Astrocyte (in vitro differentiated cells and primary cell): ENCODE results near the gene SAMD5. TPM values are rescaled to one million over a fixed set of nuclear protein-coding genes. Genes with fewer than 3 reads are reported as not detected.

Experiments used
- DNase-seq: peaks from one replicate; pipeline ENCODE4 v3.0.0-alpha.2; 2010; ENCODE audit warnings: low read depth
- FAIRE-seq: peaks from 2 replicates; lab custom pipeline; 2011; peaks lifted over from hg19 to GRCh38; lab: Jason Lieb, UNC
- H2AFZ ChIP-seq: 2 replicates; pipeline ENCODE4 v1.6.0; 2012; ENCODE audit warnings: low read depth, low read length, inconsistent platforms
- H3K27ac ChIP-seq: 2 replicates; pipeline ENCODE4 v1.5.1; 2011; ENCODE audit warnings: low read depth, low read length, inconsistent platforms
- H3K27me3 ChIP-seq: 2 replicates; pipeline ENCODE4 v1.6.0; 2011; ENCODE audit warnings: low read length, inconsistent platforms; ENCODE audit not compliant: insufficient read depth
- H3K36me3 ChIP-seq: 2 replicates; pipeline ENCODE4 v1.5.1; 2011; ENCODE audit warnings: low read length, inconsistent platforms; ENCODE audit not compliant: insufficient read depth
- H3K4me1 ChIP-seq: 2 replicates; pipeline ENCODE4 v1.5.1; 2011; ENCODE audit warnings: low read length, inconsistent platforms; ENCODE audit not compliant: insufficient read depth
- H3K4me2 ChIP-seq: 2 replicates; pipeline ENCODE4 v1.6.0; 2012; ENCODE audit warnings: low read length, inconsistent platforms
- H3K4me3 ChIP-seq: 2 replicates; pipeline ENCODE4 v1.5.1; 2011; ENCODE audit warnings: low read depth, mild to moderate bottlenecking, low read length, inconsistent platforms; ENCODE audit not compliant: insufficient read depth
- H3K79me2 ChIP-seq: 2 replicates; pipeline ENCODE4 v1.6.0; 2012; ENCODE audit warnings: mild to moderate bottlenecking, low read length, inconsistent platforms; ENCODE audit not compliant: insufficient read depth
- H3K9ac ChIP-seq: 2 replicates; pipeline ENCODE4 v1.6.0; 2012; ENCODE audit warnings: mild to moderate bottlenecking, low read length, inconsistent platforms
- H3K9me3 ChIP-seq: 2 replicates; pipeline ENCODE4 v1.5.1; 2012; ENCODE audit warnings: low read depth, mild to moderate bottlenecking, low read length, inconsistent platforms; ENCODE audit not compliant: insufficient read depth
- H4K20me1 ChIP-seq: 2 replicates; pipeline ENCODE4 v1.6.0; 2012; ENCODE audit warnings: low read length, inconsistent platforms; ENCODE audit not compliant: insufficient read depth
- H3K27ac Mint-ChIP-seq: one replicate; pipeline ENCODE4 v1.8.0; 2021; ENCODE audit warnings: mild to moderate bottlenecking, mixed read lengths; ENCODE audit not compliant: unreplicated experiment
- H3K27me3 Mint-ChIP-seq: one replicate; pipeline ENCODE4 v1.8.0; 2021; ENCODE audit warnings: low read depth, mixed read lengths; ENCODE audit not compliant: unreplicated experiment
- H3K36me3 Mint-ChIP-seq: one replicate; pipeline ENCODE4 v1.8.0; 2021; ENCODE audit warnings: low read depth, mixed read lengths; ENCODE audit not compliant: unreplicated experiment
- H3K4me1 Mint-ChIP-seq: one replicate; pipeline ENCODE4 v1.8.0; 2021; ENCODE audit warnings: low read depth, mixed read lengths; ENCODE audit not compliant: unreplicated experiment
- H3K4me3 Mint-ChIP-seq: one replicate; pipeline ENCODE4 v1.8.0; 2021; ENCODE audit warnings: mild to moderate bottlenecking, moderate library complexity, mixed read lengths; ENCODE audit not compliant: unreplicated experiment
- H3K9me3 Mint-ChIP-seq: one replicate; pipeline ENCODE4 v1.8.0; 2021; ENCODE audit warnings: mild to moderate bottlenecking, mixed read lengths; ENCODE audit not compliant: unreplicated experiment
- CTCF ChIP-seq: IDR thresholded peaks from 2 replicates; pipeline ENCODE4 v1.5.1; 2011; ENCODE audit warnings: low read depth, mild to moderate bottlenecking, inconsistent platforms, low read length, moderate library complexity; ENCODE audit not compliant: insufficient read depth
- EZH2 ChIP-seq: IDR thresholded peaks from 2 replicates; pipeline ENCODE4 v1.6.1; 2012; ENCODE audit warnings: mild to moderate bottlenecking, low read length, inconsistent platforms; ENCODE audit not compliant: insufficient read depth
- total RNA-seq: library from RNA; stranded (reverse); gene quantifications from 2 replicates; pipeline ENCODE4 v1.2.1, GENCODE V29; 2021

SAMD5 gene
- total RNA-seq, 1 donor from 2014 or later, result 0.93 TPM

GRCh38 chr6:147530132-147531060 is 21.9 kb downstream of the SAMD5 start:
- H3K4me1 Mint-ChIP-seq, result peaks cover 1% of the 10 kb centered on the region
- no peak for FAIRE-seq
- H3K36me3 Mint-ChIP-seq, result no peaks in the 10 kb centered on the region
- no peak for TF ChIP-seq CTCF
- Histone ChIP-seq H3K27me3 (no peaks in the 10 kb centered on the region), H3K9me3 (no peaks in the 10 kb centered on the region), H3K4me2 (no peak overlapping the region), H3K4me3 (no peak overlapping the region), H3K9ac (no peak overlapping the region), H3K27ac (no peak overlapping the region), H2AFZ (no peak overlapping the region), H3K79me2 (no peaks in the 10 kb centered on the region), H4K20me1 (no peaks in the 10 kb centered on the region), H3K4me1 (no peaks in the 10 kb centered on the region), H3K36me3 (no peaks in the 10 kb centered on the region)
- no peak overlapping the region for H3K27ac Mint-ChIP-seq
- peaks cover 4% of the 10 kb centered on the region for H3K9me3 Mint-ChIP-seq
- DNase-seq, result no peak
- H3K27me3 Mint-ChIP-seq, result peaks cover 6% of the 10 kb centered on the region
- no peak overlapping the region for H3K4me3 Mint-ChIP-seq

GRCh38 chr6:147531321-147531720 is 22.8 kb downstream of the SAMD5 start:
- Mint-ChIP-seq H3K9me3 (peaks cover 4% of the 10 kb centered on the region), H3K4me1 (peaks cover 1% of the 10 kb centered on the region), H3K27me3 (peaks cover 6% of the 10 kb centered on the region), H3K4me3 (no peak overlapping the region), H3K27ac (no peak overlapping the region), H3K36me3 (no peaks in the 10 kb centered on the region)
- no peak overlapping the region for H3K27ac ChIP-seq
- H4K20me1 ChIP-seq, result no peaks in the 10 kb centered on the region
- FAIRE-seq, result no peak
- H3K36me3 ChIP-seq, result no peaks in the 10 kb centered on the region
- no peaks in the 10 kb centered on the region for H3K4me1 ChIP-seq
- H3K27me3 ChIP-seq, result no peaks in the 10 kb centered on the region
- no peak for TF ChIP-seq CTCF
- no peak for TF ChIP-seq EZH2
- H3K4me2 ChIP-seq, result no peak overlapping the region
- no peak overlapping the region for H3K4me3 ChIP-seq
- no peaks in the 10 kb centered on the region for H3K79me2 ChIP-seq
- no peak for DNase-seq
- no peak overlapping the region for H2AFZ ChIP-seq
- H3K9ac ChIP-seq, result no peak overlapping the region
- no peaks in the 10 kb centered on the region for H3K9me3 ChIP-seq
